Thoracic aorta (tissue), 2 donors: ENCODE results near the gene PLSCR2. TPM values are rescaled to one million over a fixed set of nuclear protein-coding genes. Genes with fewer than 3 reads are reported as not detected.

Source experiments
- ATAC-seq: fragments of 150-250 bp; one replicate; pipeline ENCODE4 v1.8.0; 2017; ENCODE audit warnings: low read depth; ENCODE audit not compliant: insufficient number of reproducible peaks, low FRiP score
- DNase-seq: peaks from one replicate; pipeline ENCODE4 v3.0.0-alpha.2; 2020; ENCODE audit warnings: low spot score
- H3K27ac ChIP-seq, 2 donors: fragments of 200-600 bp; sonication (generic); 1 replicate in 1 of 2; 2 replicates in 1 of 2; pipeline ENCODE4 v1.5.1; 2016; ENCODE audit warnings: mild to moderate bottlenecking in 2 of 2, moderate library complexity in 2 of 2
- H3K27me3 ChIP-seq: fragments of 200-600 bp; sonication (generic); replicated peaks from 2 replicates; pipeline ENCODE4 v1.6.0; 2016; ENCODE audit warnings: mild to moderate bottlenecking; ENCODE audit not compliant: insufficient read depth
- H3K36me3 ChIP-seq: fragments of 200-600 bp; sonication (generic); one replicate; pipeline ENCODE4 v1.5.1; 2016
- H3K4me1 ChIP-seq, 2 donors: fragments of 200-600 bp; sonication (generic); 1 replicate in 1 of 2; 2 replicates in 1 of 2; pipeline versions ENCODE4 v1.5.1 to v1.6.0; 2016; ENCODE audit warnings: low read depth in 2 of 2, mild to moderate bottlenecking in 1 of 2; ENCODE audit not compliant: control insufficient read depth in 1 of 2
- H3K4me3 ChIP-seq: fragments of 200-600 bp; sonication (generic); 2 replicates; pipeline ENCODE4 v1.5.1; 2016; ENCODE audit warnings: mild to moderate bottlenecking
- H3K9me3 ChIP-seq: fragments of 200-600 bp; sonication (generic); 2 replicates; pipeline ENCODE4 v1.5.1; 2016
- CTCF ChIP-seq: fragments of 200-600 bp; sonication (generic); IDR thresholded peaks from one replicate; pipeline ENCODE4 v1.5.1; 2019; ENCODE audit warnings: antibody characterized with exemption
- total RNA-seq, 2 donors: library from RNA; depleted of rRNA; stranded (reverse); fragments of >200 nt; gene quantifications; one replicate each; pipeline versions ENCODE4 v1.1.0 to v1.2.3, GENCODE V29; 2016

The PLSCR2 gene
- total RNA-seq, 2 donors from 2014 or later, result 2.9 TPM; not detected in 1

- no peak overlapping the region for H3K4me3 ChIP-seq
- no peak for DNase-seq
- ATAC-seq, result no peak
- TF ChIP-seq CTCF, result no peak
- H3K4me1 ChIP-seq, result peaks cover 0 to 8% of the 10 kb centered on the region in 2 donors
- no peaks in the 10 kb centered on the region for H3K27me3 ChIP-seq
- no peaks in the 10 kb centered on the region for H3K36me3 ChIP-seq
- no peaks in the 10 kb centered on the region for H3K9me3 ChIP-seq
- no peak overlapping the region for H3K27ac ChIP-seq
Observed at GRCh38 chr3:146390006-146390772, 79.2 kb downstream of the PLSCR2 start.

- no peak for ATAC-seq
- Histone ChIP-seq H3K9me3 (no peaks in the 10 kb centered on the region), H3K27ac (no peak overlapping the region), H3K27me3 (no peaks in the 10 kb centered on the region), H3K4me3 (no peak overlapping the region), H3K4me1 (peaks cover 0 to 8% of the 10 kb centered on the region in 2 donors), H3K36me3 (no peaks in the 10 kb centered on the region)
- TF ChIP-seq CTCF, result no peak
- no peak for DNase-seq
Observed at GRCh38 chr3:146387566-146387965, 81.8 kb downstream of the PLSCR2 start.

- ATAC-seq (no peak), DNase-seq (no peak)
- TF ChIP-seq CTCF, result no peak
- peaks cover 0 to 8% of the 10 kb centered on the region in 2 donors for H3K4me1 ChIP-seq
- H3K4me3 ChIP-seq, result no peak overlapping the region
- H3K27me3 ChIP-seq, result no peaks in the 10 kb centered on the region
- H3K9me3 ChIP-seq, result no peaks in the 10 kb centered on the region
- no peak overlapping the region for H3K27ac ChIP-seq
- no peaks in the 10 kb centered on the region for H3K36me3 ChIP-seq
Observed at GRCh38 chr3:146386936-146387335, 82.4 kb downstream of the PLSCR2 start.

GRCh38 chr3:146384786-146385185 is 84.6 kb downstream of the PLSCR2 start:
- no peak overlapping the region for H3K4me3 ChIP-seq
- no peaks in the 10 kb centered on the region for H3K36me3 ChIP-seq
- ATAC-seq (no peak), DNase-seq (no peak)
- no peak overlapping the region for H3K27ac ChIP-seq
- no peaks in the 10 kb centered on the region for H3K4me1 ChIP-seq
- H3K9me3 ChIP-seq, result no peaks in the 10 kb centered on the region
- no peaks in the 10 kb centered on the region for H3K27me3 ChIP-seq
- TF ChIP-seq CTCF, result no peak

Other genes starting within 250 kb of the PLSCR2 start
- 100 to 1,000 TPM; 115 to 148 TPM for gene PLSCR4, start 218.5 kb downstream of the PLSCR2 start, total RNA-seq
- gene PLSCR1, start 75.0 kb upstream of the PLSCR2 start, total RNA-seq, result 100 to 1,000 TPM; 116 to 565 TPM
- not detected for gene PLSCR5, start 135.8 kb upstream of the PLSCR2 start, total RNA-seq